ENCODE measurements around the gene BOC.

- TF ChIP-seq EZH2 (IDR thresholded peaks at IDR 0.05; ENCODE audit: insufficient read depth, poor library complexity, severe bottlenecking) (no peak), EZH2phosphoT487 (IDR thresholded peaks at IDR 0.05; ENCODE audit: insufficient read depth, low read depth) (no peak)
These were observed 64.8 kb downstream of the BOC start for GRCh38 chr3:113275929-113276750.
